Glomerular endothelial cell (primary cell): ENCODE measurements around the gene ACOT12. TPM values are rescaled to one million over a fixed set of nuclear protein-coding genes. Genes with fewer than 3 reads are reported as not detected.

ENCODE experiments used
- DNase-seq: peaks from one replicate; pipeline ENCODE4 v3.0.0-alpha.2; 2011; ENCODE audit warnings: low read depth, low spot score; ENCODE audit errors: extremely low read depth
- total RNA-seq: library from RNA; depleted of rRNA; stranded (reverse); fragments of >200 nt; gene quantifications from 2 replicates; pipeline ENCODE4 v1.2.3, GENCODE V29; 2015

The ACOT12 gene
- total RNA-seq, 1 donor from 2014 or later: not detected

DNA sequence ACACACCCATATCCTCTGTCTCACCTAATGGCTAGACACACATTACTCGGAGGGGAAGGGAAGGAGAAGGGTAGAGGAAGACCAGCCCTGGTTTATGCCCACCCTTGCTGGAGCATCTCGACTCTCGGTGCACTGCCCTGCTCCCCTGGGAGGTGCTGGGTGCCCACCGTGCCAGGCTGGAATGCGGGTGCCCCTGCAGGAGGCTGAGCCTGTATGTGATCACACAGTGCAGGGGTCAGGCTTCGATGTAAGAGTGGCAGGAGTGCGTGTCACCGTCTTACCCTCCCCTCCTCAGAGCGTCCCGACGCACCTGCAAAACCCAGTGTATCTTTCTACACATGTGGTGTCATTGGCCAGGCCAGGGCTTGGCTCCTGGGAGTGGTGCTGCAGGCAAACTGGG is 7.3 kb upstream of the ACOT12 start:
- no peak for DNase-seq

DNA sequence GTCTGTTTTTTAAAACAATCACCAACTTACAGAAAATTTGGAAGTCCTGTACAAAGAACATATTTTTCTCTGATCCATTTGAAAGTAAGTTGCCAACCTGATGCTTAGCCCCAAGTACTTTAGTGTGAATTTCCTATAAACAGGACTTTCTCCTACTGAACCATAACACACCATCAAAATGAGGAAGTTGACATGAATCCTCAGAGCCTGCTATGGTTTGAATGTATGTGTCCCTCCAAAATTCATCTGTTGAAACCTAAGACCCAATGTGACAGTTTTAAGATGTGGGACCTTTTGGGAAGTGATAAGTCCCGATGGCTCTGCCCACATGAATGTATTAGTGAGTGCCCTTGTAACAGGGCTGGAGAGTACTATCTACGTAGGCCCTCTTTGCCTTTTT is 6.4 kb upstream of the ACOT12 start:
- no peak for DNase-seq

DNA sequence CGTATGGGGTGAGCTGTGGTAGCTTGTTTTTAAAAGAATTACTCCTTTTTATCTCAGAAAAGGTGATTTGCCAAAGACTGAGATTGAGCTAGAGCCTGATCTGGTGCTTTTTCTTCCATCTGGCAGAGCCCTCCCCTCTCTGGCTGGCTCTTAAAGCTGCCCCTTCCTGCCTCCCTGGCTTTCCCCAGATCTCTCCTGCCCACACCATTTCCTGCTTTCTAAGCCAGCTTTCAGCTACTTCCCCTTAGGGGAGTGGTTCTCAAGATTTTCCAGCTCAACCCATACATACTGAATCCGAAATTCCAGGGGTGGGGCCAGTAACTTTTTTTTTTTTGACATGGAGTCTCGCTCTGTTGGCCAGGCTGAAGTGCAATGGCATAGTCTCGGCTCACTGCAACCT is 4.8 kb upstream of the ACOT12 start:
- DNase-seq: no peak

DNA sequence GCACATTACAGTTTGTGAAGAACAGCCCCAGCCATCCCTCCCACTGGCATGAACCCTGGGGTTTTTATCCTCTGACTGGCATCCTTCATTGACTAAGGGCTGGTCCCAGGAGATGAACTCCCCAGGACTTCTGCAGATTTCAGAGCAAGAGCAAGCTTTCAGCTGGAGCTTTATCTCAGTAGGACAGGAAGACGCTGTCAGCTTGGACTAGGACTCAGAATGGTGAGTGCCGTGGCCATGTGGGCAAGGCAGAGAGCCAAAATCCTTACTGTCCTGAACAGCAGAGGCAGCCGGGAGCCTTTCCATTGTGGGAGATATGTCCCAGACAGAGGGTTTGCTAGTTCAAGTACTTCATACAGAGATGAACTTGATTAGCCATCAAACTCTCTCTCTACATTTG is 3.2 kb upstream of the ACOT12 start:
- no peak for DNase-seq

DNA sequence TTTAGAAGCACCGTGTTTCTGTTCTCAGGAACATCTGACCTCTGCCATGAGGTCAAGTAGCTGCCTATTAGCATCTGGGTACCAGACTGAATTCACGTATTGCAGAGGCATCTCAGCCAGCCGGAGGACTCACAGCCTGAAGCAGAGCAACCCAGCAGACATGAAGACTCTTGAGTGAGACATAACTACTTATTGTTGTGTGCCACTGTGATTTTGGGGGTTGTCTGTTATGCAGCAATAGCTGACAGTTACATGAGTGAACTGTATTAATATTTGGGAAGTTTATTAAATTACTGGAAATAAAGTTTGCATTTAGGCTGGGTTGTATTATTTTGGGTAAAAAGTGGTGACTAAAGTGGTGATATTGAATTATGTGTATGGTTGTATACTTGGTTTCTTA is 1.3 kb upstream of the ACOT12 start:
- DNase-seq: no peak

DNA sequence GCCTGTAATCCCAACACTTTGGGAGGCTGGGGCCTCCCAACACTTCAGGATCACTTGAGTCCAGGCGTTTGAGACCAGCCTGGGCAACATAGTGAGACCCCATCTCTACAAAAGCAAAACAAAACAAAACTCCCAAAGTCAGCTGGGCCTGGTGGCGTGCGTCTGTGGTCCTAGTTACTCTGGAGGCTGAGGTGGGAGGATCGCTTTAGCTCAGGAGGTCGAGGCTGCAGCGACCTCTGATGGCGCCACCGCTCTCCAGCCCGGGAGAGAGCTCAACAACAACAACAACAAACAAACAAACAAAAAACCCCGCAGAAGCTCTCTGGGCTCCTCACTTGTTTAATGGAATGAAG is 528 bp downstream of the ACOT12 start:
- DNase-seq: no peak

DNA sequence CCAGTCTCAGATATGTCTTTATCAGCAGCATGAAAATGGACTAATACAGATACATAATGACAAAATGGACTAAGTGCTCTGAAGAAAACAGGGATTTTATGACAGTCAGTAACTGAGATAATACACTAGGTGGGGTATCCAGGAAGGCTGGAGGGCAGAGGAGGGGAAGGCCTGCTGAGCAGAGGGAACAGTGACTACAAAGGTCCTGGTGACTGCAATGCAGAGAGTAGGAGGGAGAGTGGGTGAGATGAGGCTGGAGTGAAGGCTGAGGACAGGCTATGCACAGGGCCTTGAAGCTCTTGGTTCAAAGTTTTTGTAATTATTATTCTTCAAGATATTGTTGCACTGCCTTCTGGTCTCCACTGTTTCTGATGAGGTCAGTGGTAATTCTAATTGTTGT is 4.9 kb downstream of the ACOT12 start:
- DNase-seq: no peak

DNA sequence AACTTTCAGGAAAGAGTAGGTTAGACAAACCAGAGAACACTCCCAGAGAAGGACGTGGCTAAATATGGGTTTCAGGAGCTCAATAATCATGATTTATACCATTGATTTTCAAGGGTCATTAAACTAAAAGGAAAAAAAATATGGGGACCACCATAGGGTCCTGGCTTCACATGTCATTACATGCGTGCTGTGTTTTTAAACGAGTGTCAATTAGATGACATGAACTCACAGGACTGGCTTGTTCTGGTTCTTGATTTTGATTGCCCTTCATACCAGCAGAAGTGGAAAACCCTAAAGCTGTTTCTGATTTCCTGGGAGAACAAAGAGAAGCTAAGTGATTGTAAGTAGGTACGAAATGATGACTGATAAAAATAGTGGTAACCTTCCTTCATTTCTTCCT is 5.8 kb downstream of the ACOT12 start:
- DNase-seq: no peak

DNA sequence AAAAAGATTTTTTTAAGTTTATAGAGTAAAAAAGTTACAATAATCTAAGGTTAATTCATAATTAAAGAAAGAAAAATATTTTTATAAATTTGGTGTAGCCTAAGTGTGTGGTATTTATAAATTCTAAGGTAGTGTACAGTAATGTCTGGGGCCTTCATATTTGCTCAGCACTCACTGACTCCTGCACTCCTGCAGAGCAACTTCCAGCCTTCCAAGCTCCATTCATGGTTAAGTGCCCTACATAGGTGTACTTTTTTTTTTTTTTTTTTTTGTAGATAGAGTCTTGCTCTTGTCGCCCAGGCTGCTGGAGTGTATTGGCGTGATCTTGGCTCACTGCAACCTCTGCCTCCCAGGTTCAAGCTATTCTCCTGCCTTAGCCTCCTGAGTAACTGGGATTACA is 10.1 kb downstream of the ACOT12 start:
- DNase-seq: no peak

DNA sequence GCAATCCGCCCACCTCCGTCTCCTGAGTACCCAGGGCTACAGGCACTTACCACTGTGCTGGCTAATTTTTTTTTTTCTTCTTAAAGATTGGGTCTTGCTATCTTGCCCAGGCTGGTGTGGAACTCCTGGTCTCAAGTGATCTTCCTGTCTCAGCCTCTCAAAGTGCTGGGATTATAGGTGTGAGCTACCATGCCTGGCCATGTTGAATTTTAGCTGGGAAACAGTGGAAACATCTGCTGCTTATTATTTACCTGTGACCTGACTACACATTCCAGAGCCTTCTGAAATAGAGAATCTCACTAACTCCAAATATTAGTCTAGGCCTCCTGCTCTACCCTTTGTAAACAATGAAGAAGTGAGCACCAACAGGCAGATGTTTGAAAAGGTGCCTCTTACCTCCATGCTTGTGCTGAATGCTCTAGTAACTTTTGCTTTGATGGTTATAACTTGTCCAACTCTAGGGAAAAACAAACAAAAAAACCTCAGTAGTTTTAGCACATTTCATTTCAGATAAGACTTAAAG is 22.5 kb downstream of the ACOT12 start:
- no peak for DNase-seq

DNA sequence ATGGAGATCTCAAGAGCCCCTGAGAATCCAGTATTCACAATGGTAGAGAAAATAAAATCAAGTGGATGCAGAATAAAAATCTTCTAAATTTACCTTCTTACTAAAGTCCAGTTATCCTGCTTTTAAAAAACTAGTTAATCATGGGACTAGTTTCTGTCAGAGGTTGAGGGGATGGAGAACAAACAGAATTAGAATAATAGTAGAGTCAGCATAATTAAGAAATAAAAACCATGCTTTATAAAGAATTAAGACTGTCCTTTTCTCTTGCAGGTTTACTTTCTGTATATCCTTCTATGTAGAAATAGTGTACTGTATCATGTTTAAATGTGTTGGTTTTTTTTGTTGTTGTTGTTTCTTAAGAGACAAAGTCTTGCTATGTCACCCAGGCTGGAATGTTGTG is 23.0 kb downstream of the ACOT12 start:
- no peak for DNase-seq

DNA sequence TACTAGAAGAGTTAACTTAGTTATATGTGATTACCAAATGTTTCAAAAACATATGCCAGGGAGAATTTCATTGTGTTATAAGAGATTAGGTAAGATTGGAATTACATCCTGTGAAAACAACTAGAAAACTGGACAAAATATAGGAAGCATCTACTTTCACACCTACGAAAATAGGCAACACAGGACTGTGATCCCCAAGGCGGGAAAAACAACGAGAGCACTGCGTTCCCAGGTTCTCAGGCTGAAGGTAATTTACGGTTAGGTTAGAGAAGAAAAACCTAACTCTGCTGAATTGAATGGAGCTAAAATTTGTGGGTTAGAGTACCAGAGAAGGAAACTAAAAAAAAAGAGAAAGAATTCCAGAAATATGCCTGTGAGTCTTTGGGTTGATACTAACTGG is 28.4 kb downstream of the ACOT12 start:
- DNase-seq: no peak

DNA sequence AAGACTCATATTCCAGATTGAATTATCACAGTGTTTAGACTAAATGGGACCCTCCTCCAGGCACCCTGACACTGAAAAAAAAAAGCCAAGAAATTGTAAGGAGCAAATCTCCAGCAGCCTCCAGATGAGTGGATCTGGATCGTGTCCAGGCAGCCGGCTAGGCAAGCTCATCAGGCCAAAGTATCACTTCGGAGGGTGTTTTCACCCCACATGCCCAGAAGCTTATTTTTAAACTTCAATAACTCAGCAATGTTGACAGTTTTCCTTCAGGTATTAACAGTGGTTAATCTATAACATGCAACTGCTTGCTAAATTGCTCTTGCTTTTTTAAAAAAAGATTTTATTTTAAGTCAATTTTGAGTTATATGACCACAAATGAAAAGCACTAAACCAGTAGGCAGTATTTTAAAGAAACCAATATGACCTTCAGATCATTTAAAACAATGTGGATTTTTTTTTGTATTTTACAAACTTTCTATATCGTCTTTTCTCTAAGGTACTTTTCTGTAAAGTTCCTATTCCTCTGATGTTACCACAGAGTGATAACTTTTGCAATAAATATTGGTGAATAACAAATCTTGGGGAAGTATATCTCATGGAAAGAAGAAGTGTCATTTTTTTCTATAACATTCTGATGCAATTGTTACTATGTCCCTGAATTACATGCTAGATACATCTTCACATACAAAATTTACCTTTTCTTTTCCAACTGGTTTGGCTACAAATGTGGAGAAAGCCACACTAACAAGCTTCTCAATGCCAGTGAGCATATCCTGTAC is 30.7 kb downstream of the ACOT12 start:
- DNase-seq: no peak

DNA sequence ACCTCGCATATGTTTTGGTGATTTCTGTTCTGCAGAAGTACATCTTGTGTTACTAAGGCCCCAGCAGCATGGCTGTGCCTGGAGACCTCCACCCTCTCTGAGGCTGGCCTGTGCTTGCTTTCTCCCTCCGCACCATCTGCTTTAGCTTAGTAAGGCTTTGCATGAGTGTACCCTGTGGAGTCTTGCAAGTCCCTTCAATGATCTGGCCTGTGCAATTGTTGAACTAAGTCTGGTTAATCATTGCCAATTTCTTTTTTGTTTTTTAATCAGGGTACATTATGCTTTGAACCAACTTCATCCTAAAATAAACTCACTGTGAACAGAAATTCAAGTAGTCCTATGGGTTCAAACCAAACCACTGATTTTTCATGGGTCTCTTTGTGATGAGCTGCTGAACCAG is 32.3 kb downstream of the ACOT12 start:
- no peak for DNase-seq

DNA sequence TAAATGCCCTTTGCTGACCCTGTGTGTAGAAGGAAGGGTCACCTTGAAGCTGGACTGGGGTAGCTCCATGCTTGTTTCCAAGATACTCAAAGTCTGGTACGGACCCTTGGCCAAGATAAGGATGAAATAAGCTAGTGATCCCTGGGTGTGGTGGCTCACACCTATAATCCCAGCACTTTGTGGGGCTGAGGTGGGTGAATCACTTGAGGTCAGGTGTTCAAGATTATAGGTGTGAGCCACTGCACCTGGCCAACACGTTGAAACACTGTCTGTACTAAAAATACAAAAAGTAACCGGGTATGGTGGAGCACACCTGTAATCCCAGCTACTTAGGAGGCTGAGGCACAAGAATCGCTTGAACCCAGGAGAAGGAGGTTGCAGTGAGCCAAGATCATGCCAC is 33.3 kb downstream of the ACOT12 start:
- DNase-seq: no peak

DNA sequence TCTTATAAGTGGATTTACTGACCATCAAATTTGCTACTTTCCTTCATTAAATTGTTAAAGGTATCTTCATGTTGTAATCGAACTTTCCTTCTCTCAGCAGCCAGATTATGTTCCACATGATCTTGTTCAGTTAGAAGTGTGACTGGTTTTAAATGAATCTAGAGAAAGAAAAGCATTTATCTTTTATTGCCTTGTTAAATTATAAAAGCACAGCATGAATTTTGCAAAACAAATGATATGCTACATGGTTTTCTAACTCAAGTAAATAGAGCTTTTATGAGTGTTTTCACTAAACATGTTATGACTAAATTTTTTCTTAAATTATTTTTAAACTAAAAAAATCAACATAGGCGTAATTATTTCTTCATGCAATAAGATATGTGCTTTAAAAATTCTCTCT is 34.1 kb downstream of the ACOT12 start:
- DNase-seq: no peak

DNA sequence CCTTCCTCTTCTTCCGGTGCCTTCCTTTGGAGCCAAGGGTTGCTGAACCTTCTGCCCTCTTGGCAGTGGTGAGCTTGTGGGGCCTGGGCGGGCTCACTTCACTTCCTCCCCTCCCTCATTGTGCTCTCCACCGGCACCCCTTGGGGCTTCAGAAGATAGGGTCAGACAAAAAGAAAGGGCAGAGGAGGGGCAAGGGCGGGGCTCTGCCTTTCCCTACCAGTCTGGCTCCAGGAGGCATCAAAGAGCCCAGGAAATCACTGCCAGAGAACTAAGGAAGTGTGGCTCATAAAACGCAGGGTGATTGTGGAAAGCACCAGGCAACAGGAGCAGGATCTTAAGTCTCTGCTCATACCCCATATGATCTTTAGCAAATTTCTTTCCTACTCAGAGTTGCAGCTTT is 34.8 kb downstream of the ACOT12 start:
- DNase-seq: no peak

DNA sequence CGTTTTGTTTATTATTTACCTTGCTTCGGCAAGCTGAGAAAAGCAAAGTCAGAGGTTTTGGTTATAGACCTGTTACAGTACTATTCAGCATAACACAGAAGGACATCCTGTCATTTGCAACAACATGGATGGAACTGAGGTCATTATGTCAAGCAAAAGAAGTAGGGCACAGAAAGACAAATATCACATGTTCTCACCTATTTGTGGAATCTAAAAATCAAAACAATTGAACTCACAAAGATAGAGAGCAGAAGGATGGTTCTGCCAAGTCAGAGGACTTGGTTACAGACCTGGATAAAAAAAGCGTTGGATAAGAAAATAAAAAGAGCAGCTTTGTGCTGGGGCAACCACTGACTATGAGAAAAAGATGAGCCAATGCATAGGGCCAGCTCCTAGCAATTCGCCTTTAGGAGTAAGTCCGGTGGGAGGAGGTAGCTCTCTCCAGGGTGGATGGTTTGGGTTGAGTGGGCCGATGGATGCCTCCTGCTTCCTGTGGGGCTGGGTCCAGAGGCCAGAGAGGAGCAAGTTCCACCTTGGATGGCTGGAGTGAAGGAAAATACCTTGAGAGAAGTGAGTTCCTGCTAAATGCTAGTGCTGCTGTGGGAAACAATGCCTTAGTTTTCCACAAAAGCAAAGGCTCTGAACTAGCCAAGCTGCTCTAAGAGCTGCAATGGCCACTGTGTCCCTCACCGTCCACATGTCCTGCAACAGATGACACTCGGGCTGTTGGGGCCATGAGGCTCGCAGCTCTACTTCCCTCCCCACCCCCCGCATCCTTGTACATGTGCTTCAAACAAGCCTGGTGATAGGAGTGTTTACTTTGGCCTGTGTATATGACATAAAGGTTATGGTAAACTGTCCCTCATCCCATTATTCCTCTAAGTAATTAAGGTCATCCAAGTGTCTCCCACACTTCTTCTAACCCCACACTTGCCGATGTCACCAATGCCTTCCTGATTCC is 38.4 kb downstream of the ACOT12 start:
- DNase-seq: no peak

DNA sequence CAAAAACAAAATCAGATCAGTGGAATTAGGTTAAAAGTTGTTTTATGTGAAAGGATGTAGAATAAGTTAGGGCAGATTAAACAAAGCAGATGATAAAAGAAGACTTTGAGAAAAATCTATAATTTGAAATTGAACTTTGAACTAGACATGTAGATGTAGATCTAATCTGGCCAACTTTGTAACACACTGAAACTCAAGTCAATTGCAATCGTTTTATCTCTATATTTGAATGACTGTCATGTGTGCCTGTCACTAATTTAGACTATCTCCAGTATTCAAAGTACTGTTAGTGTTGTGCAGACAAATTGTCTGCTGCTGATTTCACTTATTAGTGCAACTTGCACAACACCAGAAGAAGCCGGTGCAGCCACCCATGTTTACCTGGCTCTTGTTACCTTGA is 39.8 kb downstream of the ACOT12 start:
- DNase-seq: no peak

DNA sequence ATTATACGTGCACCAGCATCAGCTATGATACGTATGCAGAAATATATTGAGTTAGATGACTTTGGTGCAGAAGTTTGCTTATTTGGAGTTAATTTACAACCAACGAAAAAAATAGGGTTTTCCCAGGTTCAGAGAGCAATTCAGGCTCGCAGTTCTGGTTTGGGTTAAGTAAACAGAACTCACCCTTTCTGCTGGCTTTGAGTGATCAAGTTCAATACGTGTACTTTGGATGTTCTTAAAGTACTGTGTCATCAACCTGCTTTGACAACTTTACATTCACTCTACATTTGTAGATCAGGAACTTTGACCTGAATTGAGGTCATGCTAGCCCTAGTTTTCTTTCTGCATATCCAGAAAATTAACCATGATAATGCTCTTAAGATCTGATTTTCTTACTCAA is 40.7 kb downstream of the ACOT12 start:
- no peak for DNase-seq

DNA sequence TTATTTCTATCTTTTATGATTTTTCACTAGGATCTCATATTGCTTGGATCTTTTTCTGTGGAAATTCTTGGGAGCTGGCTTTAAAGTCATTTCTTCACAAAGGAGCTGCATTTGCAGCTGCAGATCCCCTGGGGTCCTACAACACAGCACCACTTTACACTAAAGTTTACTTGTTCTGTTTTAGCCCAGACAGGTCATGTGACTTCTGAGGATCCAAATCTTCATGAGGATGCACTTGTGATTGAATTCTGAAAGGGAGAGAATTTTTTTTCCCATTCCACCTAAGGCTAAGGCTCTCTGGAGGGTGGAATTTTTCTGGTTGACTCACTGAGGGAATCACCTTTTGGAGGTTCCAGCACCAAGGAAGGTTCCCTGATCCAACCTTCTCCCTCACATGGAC is 43.4 kb downstream of the ACOT12 start:
- no peak for DNase-seq

DNA sequence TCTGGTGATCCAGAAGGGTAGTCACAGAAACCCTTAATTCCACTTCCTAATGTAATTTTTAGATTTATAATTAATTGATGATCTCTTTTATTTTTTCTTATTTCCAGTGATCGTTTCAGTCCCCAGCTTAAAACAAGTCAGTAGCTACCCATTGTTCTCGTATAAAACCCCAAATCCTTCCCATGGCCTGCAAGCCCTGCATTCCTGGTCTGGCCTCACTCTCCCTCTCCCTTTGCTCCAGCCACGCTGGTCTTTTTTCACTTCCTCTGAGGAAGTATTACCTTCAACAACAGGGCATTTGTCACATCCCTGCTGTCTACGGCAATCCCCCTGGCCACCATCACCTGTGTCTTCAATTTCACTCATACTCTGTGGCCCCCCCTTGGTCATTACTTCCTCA is 44.8 kb downstream of the ACOT12 start:
- DNase-seq: no peak
